Iris pigment epithelial cell (primary cell): ENCODE data around the gene ERGIC1.
"Not testable (repeated sequence)": the region's sequence is repeated elsewhere in the genome, so short reads cannot be mapped to it uniquely, and the experiment has no call there.

Source experiments
- DNase-seq: peaks from one replicate; pipeline ENCODE4 v3.0.0-alpha.2; 2011; ENCODE audit warnings: low read depth

Gene ERGIC1

GRCh38 chr5:172830275-172830799, 3.7 kb upstream of the ERGIC1 start:
- DNase-seq: no peak

- DNase-seq: peak; percentile 94
These were observed 3.0 kb upstream of the ERGIC1 start for GRCh38 chr5:172830876-172831662.

GRCh38 chr5:172832383-172833315, 1.4 kb upstream of the ERGIC1 start:
- no peak for DNase-seq

GRCh38 chr5:172833372-172833685, 722 bp upstream of the ERGIC1 start:
- no peak for DNase-seq

GRCh38 chr5:172834415-172835289, 601 bp downstream of the ERGIC1 start:
- DNase-seq: no peak

GRCh38 chr5:172835290-172835993, 1.4 kb downstream of the ERGIC1 start:
- peak; percentile 45 for DNase-seq

- no peak for DNase-seq
These were observed 1.9 kb downstream of the ERGIC1 start for GRCh38 chr5:172835994-172836356.

GRCh38 chr5:172837640-172838039, 3.6 kb downstream of the ERGIC1 start:
- no peak for DNase-seq

- no peak for DNase-seq
These were observed 4.3 kb downstream of the ERGIC1 start for GRCh38 chr5:172838151-172838875.

GRCh38 chr5:172839669-172840431, 5.8 kb downstream of the ERGIC1 start:
- DNase-seq: no peak

- no peak for DNase-seq
These were observed 6.5 kb downstream of the ERGIC1 start for GRCh38 chr5:172840432-172841154.

- DNase-seq: no peak
These were observed 7.2 kb downstream of the ERGIC1 start for GRCh38 chr5:172841256-172841655.

- no peak for DNase-seq
These were observed 9.9 kb downstream of the ERGIC1 start for GRCh38 chr5:172843825-172844576.

- DNase-seq: no peak
These were observed 10.5 kb downstream of the ERGIC1 start for GRCh38 chr5:172844577-172844838.

GRCh38 chr5:172845154-172845553, 11.1 kb downstream of the ERGIC1 start:
- DNase-seq: no peak

GRCh38 chr5:172845576-172845975, 11.5 kb downstream of the ERGIC1 start:
- DNase-seq: no peak

- no peak for DNase-seq
These were observed 12.2 kb downstream of the ERGIC1 start for GRCh38 chr5:172846249-172846648.

- DNase-seq: no peak
These were observed 12.6 kb downstream of the ERGIC1 start for GRCh38 chr5:172846677-172847076.

- DNase-seq: not testable (repeated sequence)
These were observed 13.5 kb downstream of the ERGIC1 start for GRCh38 chr5:172847584-172847983.
